PC-3 (cell line): Measurements from ENCODE around the gene ABCA2. TPM values are rescaled to one million over a fixed set of nuclear protein-coding genes. Genes with fewer than 3 reads are reported as not detected.

ENCODE experiments used
- ATAC-seq: fragments of 200-7000 bp; cut with Tn5 transposase; 2 replicates; pipeline ENCODE4 v1.9.1; 2020; ENCODE audit warnings: mild to moderate bottlenecking, moderate library complexity
- BruUV-seq: library from RNA; stranded (reverse); fragments of 400-500 nt; replicated peaks from 2 replicates; lab custom pipeline; 2021; lab: Mats Ljungman, UMichigan
- CTCF ChIA-PET: fragments of 300-600 bp; sonication (Branson Sonifier 250); formaldehyde crosslinking; loops from one replicate; lab custom pipeline; 2022; ENCODE audit warnings: antibody characterized with exemption; lab: Charles Lee
- POLR2A ChIA-PET: fragments of 300-600 bp; sonication (Branson Sonifier 250); formaldehyde crosslinking; loops from one replicate; lab custom pipeline; 2022; ENCODE audit warnings: antibody characterized with exemption; ENCODE audit not compliant: unreplicated experiment; lab: Charles Lee
- DNase-seq: peaks from one replicate; pipeline ENCODE4 v3.0.0-alpha.2; 2015
- H2AFZ ChIP-seq: fragments of 300-600 bp; sonication (generic); 2 replicates; pipeline ENCODE4 v1.6.0; 2016; ENCODE audit warnings: antibody characterized with exemption, low read length
- H3F3A ChIP-seq: fragments of 300-600 bp; sonication (generic); one replicate; pipeline ENCODE4 v1.6.0; 2017; ENCODE audit warnings: antibody characterized with exemption, low read length, control low read depth, mild to moderate bottlenecking; ENCODE audit not compliant: unreplicated experiment
- H3K27ac ChIP-seq: fragments of 300-600 bp; sonication (generic); 2 replicates; pipeline ENCODE4 v1.5.1; 2016; ENCODE audit warnings: mild to moderate bottlenecking, low read length
- H3K27me3 ChIP-seq: fragments of 300-600 bp; sonication (generic); 2 replicates; pipeline ENCODE4 v1.6.1; 2016; ENCODE audit warnings: low read length, mixed read lengths
- H3K36me3 ChIP-seq: fragments of 300-600 bp; sonication (generic); 2 replicates; pipeline ENCODE4 v1.6.1; 2016; ENCODE audit warnings: low read depth, mixed run types, low read length, mixed read lengths
- H3K4me1 ChIP-seq: fragments of 300-600 bp; sonication (generic); 2 replicates; pipeline ENCODE4 v1.5.1; 2016; ENCODE audit warnings: low read length; ENCODE audit not compliant: insufficient read depth
- H3K4me2 ChIP-seq: fragments of 300-600 bp; sonication (generic); 2 replicates; pipeline ENCODE4 v1.6.0; 2016; ENCODE audit warnings: low read length
- H3K4me3 ChIP-seq: fragments of 300-600 bp; sonication (generic); 2 replicates; pipeline ENCODE4 v1.5.1; 2016; ENCODE audit warnings: mild to moderate bottlenecking, low read length, mixed read lengths
- H3K79me2 ChIP-seq: fragments of 300-600 bp; sonication (generic); 2 replicates; pipeline ENCODE4 v1.6.1; 2017; ENCODE audit warnings: low read length, mixed read lengths
- H3K9ac ChIP-seq: fragments of 300-600 bp; sonication (generic); 2 replicates; pipeline ENCODE4 v1.6.0; 2016; ENCODE audit warnings: mild to moderate bottlenecking, low read length
- H3K9me2 ChIP-seq: fragments of 300-600 bp; sonication (generic); replicated peaks from 2 replicates; pipeline ENCODE4 v1.6.1; 2016; ENCODE audit warnings: mixed run types, low read length, mixed read lengths
- H3K9me3 ChIP-seq: fragments of 300-600 bp; sonication (generic); 2 replicates; pipeline ENCODE4 v1.6.1; 2016; ENCODE audit warnings: low read length, mixed read lengths
- H4K20me1 ChIP-seq: fragments of 300-600 bp; sonication (generic); 2 replicates; pipeline ENCODE4 v1.6.1; 2016; ENCODE audit warnings: low read length, mixed read lengths
- CTCF ChIP-seq: fragments of 300-600 bp; sonication (generic); conservative IDR thresholded peaks from 2 replicates; pipeline ENCODE4 v1.5.1; 2017; ENCODE audit warnings: antibody characterized with exemption, low read depth, mild to moderate bottlenecking, low read length
- EZH2 ChIP-seq: fragments of 300-600 bp; sonication (generic); IDR thresholded peaks from one replicate; pipeline ENCODE4 v1.6.1; 2017; ENCODE audit warnings: antibody characterized with exemption, mild to moderate bottlenecking, low read length; ENCODE audit not compliant: unreplicated experiment
- EZH2phosphoT487 ChIP-seq: fragments of 300-600 bp; sonication (generic); IDR thresholded peaks from 2 replicates; pipeline ENCODE4 v1.6.1; 2018; ENCODE audit warnings: mild to moderate bottlenecking, antibody characterized with exemption, low read length, borderline replicate concordance
- intact Hi-C: fragments of 100-400 bp; cut with micrococcal nuclease; formaldehyde crosslinking; loops from 2 replicates; pipeline ENCODE4 v1.9.0; 2023
- total RNA-seq: library from RNA; depleted of rRNA; stranded (reverse); fragments of >200 nt; gene quantifications from 2 replicates; pipeline ENCODE4 v1.2.3, GENCODE V29; 2014

ABCA2 gene
- total RNA-seq, 1 experiment from 2014 or later = 31.5 TPM

- Histone ChIP-seq H2AFZ (no peak overlapping the region), H4K20me1 (no peaks in the 10 kb centered on the region), H3K9ac (no peak overlapping the region), H3K27ac (no peak overlapping the region), H3K4me2 (no peak overlapping the region), H3K9me3 (no peaks in the 10 kb centered on the region), H3K4me1 (0 out of 2 replicates have a peak, but pooled peaks cover 4% of the 10 kb centered on the region), H3F3A (no peaks in the 10 kb centered on the region), H3K9me2 (no peaks in the 10 kb centered on the region), H3K27me3 (no peaks in the 10 kb centered on the region), H3K79me2 (no peaks in the 10 kb centered on the region), H3K36me3 (no peaks in the 10 kb centered on the region), H3K4me3 (no peak overlapping the region)
- CTCF ChIA-PET = no interaction called here
- no TSS peak for BruUV-seq
- intact Hi-C loops = no loop called here
- POLR2A ChIA-PET = no interaction called here
- ATAC-seq = no peak
- TF ChIP-seq EZH2 (no peak), CTCF (no peak), EZH2phosphoT487 (no peak)
- no peak for DNase-seq
Observed at GRCh38 chr9:137018761-137019559, 9.1 kb downstream of the ABCA2 start.

DNA sequence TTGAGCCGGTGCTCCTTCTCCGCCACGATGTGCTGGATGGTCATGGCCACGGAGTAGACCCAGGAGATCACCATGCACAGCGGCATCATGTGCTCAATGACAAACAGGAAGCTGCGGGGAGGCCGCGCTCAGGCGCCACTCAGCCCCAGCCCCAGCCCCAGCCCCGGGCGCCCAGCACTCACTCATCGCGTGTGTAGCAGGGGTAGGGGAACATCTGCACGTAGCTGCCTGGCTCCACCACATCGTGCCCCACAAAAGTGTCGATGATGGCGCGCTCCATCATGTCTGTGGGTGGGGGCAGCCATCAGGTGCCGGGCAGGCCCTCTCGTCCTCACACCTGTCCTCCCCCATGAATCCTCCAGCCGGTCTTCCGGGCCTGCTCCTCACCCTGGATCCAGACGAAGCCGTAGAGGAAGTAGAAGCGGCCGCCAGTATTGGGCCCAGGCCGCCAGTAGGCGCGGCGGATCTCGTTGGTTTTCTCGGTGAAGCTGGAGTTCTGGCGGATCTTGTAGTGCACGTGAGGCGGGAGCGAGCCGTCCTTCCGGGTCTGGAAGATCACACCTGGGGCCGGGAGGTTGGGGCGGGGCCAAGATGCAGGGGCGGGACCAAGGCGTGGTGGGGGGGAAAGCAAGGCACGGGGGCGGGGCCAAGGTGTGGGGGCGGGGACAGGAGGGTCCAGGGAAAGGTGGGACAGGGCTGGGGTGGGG lies 10.1 kb downstream of the ABCA2 start:
- CTCF ChIA-PET = no interaction called here
- intact Hi-C loops = no loop called here

More for the DNA sequence above, 10.1 kb downstream of the ABCA2 start:
- H3K9me3 ChIP-seq = no peaks in the 10 kb centered on the region
- no peak overlapping the region for H3K27ac ChIP-seq
- DNase-seq = no peak
- H3K27me3 ChIP-seq = no peaks in the 10 kb centered on the region
- no peaks in the 10 kb centered on the region for H3K79me2 ChIP-seq
- H3K9ac ChIP-seq = no peak overlapping the region
- no TSS peak for BruUV-seq
- no peaks in the 10 kb centered on the region for H3K9me2 ChIP-seq
- no peak for ATAC-seq
- H4K20me1 ChIP-seq = no peaks in the 10 kb centered on the region
- H3F3A ChIP-seq = no peaks in the 10 kb centered on the region
- no peaks in the 10 kb centered on the region for H3K36me3 ChIP-seq
- POLR2A ChIA-PET = no interaction called here
- no peak overlapping the region for H3K4me2 ChIP-seq
- H2AFZ ChIP-seq = no peak overlapping the region
- TF ChIP-seq EZH2phosphoT487 (no peak), EZH2 (no peak), CTCF (no peak)
- no peak overlapping the region for H3K4me3 ChIP-seq
- 0 out of 2 replicates have a peak, but pooled peaks cover 4% of the 10 kb centered on the region for H3K4me1 ChIP-seq
